Fibroblast of the aortic adventitia (primary cell): ENCODE results near the gene PBXIP1. TPM values are rescaled to one million over a fixed set of nuclear protein-coding genes. Genes with fewer than 3 reads are reported as not detected.

ENCODE experiments used
- DNase-seq: peaks from one replicate; pipeline ENCODE4 v3.0.0-alpha.2; 2010; ENCODE audit warnings: low read depth
- H3K4me3 ChIP-seq: 2 replicates; pipeline ENCODE4 v1.5.1; 2011; ENCODE audit warnings: low read depth, mild to moderate bottlenecking, control low read depth, low read length, moderate library complexity
- CTCF ChIP-seq: IDR thresholded peaks from 2 replicates; pipeline ENCODE4 v1.5.1; 2011; ENCODE audit warnings: mild to moderate bottlenecking, low read length, control low read depth, inconsistent platforms; ENCODE audit not compliant: insufficient read depth
- total RNA-seq: library from RNA; depleted of rRNA; stranded (reverse); fragments of >200 nt; gene quantifications from 2 replicates; pipeline ENCODE4 v1.2.3, GENCODE V29; 2012; ENCODE audit warnings: low replicate concordance

PBXIP1 gene
- total RNA-seq, 1 donor = 36.2 TPM

GRCh38 chr1:154959426-154959780 lies 3.5 kb upstream of the PBXIP1 start:
- DNase-seq = no peak
- TF ChIP-seq CTCF = no peak

GRCh38 chr1:154958681-154959425 lies 3.0 kb upstream of the PBXIP1 start:
- no peak for TF ChIP-seq CTCF
- no peak overlapping the region for H3K4me3 ChIP-seq
- DNase-seq = no peak

More at GRCh38 chr1:154959426-154959780, 3.5 kb upstream of the PBXIP1 start:
- no peak overlapping the region for H3K4me3 ChIP-seq

DNA sequence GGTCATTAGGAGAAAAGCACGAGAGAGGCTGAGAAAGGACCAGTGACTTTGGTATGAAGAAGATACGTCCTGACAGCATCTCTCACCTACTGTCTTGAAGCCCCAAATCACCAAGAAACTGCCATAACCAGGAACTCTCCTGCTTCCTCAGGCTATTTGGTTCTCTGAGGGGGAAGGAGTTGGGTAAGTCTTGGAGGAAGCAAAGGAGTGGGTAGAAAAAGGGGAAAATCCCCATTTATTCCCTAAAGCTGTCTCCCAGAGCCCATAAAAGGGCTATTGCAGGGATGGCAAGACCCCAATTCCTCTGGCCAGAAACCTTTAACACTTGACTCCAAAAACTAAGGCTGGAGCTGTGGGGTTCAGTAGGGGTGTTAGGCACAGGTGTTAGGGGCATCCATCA lies 2.1 kb upstream of the PBXIP1 start:
- no peak for DNase-seq
- no peak for TF ChIP-seq CTCF
- H3K4me3 ChIP-seq = no peak overlapping the region

- no peak for TF ChIP-seq CTCF
- H3K4me3 ChIP-seq = no peak overlapping the region
- no peak for DNase-seq
These were observed 1.3 kb upstream of the PBXIP1 start for GRCh38 chr1:154957091-154957657.

DNA sequence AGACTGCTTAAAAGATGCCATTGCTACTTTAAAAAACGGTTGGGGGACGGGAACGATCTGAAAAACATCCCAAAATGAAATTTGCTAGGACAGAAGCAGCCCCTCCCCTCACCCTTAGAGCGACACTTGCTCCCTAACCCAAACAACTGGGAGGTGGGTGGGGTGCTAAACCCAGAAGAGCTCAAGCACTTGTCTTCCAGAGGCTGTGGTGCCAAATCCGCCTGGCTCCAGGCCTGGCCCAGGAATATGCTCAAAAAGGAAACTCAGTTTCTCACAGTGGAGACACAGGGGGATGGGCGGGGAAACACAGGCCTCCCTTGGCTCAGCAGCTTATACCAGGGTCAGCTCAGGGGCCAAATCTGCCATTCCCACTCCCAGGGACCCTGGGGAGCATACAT lies 644 bp upstream of the PBXIP1 start:
- peak; percentile 30 for DNase-seq
- peak overlapping the region; percentile 85 for H3K4me3 ChIP-seq
- TF ChIP-seq CTCF = no peak

GRCh38 chr1:154955039-154955717 lies 721 bp downstream of the PBXIP1 start:
- TF ChIP-seq CTCF = no peak
- H3K4me3 ChIP-seq = peak overlapping the region; percentile 85
- peak; percentile 64 for DNase-seq
